Suprapubic skin (tissue), 4 donors: ENCODE data around the gene VPS52.
"Not testable (repeated sequence)": the region's sequence is repeated elsewhere in the genome, so short reads cannot be mapped to it uniquely, and the experiment has no call there.

Experiments
- EP300 ChIP-seq: sonication (generic); formaldehyde crosslinking; IDR thresholded peaks from one replicate; pipeline ENCODE4 v1.6.1; 2017; ENCODE audit warnings: antibody characterized with exemption
- POLR2A ChIP-seq, 2 donors: fragments of 450-650 bp; IDR thresholded peaks; one replicate each; pipeline ENCODE4 v1.6.1; 2017; ENCODE audit warnings: antibody characterized with exemption in 2 of 2, mild to moderate bottlenecking in 2 of 2, moderate library complexity in 2 of 2
- POLR2AphosphoS5 ChIP-seq, 3 donors: sonication (generic); formaldehyde crosslinking; IDR thresholded peaks; one replicate each; pipeline ENCODE4 v1.6.1; 2017; ENCODE audit warnings: antibody characterized with exemption in 3 of 3
- TF ChIP-seq, protein P1 (sequence below), 2 donors: fragments of 200-600 bp in 1 of 2; fragments of 450-650 bp in 1 of 2; sonication (generic) in 1 of 2; IDR thresholded peaks; one replicate each; pipeline ENCODE4 v1.5.1; 2016 to 2019; ENCODE audit warnings: antibody characterized with exemption in 2 of 2, mild to moderate bottlenecking in 1 of 2, moderate library complexity in 1 of 2

GRCh38 chr6:33226503-33227120 is 45.1 kb downstream of the VPS52 start:
- TF ChIP-seq, protein P1, sequence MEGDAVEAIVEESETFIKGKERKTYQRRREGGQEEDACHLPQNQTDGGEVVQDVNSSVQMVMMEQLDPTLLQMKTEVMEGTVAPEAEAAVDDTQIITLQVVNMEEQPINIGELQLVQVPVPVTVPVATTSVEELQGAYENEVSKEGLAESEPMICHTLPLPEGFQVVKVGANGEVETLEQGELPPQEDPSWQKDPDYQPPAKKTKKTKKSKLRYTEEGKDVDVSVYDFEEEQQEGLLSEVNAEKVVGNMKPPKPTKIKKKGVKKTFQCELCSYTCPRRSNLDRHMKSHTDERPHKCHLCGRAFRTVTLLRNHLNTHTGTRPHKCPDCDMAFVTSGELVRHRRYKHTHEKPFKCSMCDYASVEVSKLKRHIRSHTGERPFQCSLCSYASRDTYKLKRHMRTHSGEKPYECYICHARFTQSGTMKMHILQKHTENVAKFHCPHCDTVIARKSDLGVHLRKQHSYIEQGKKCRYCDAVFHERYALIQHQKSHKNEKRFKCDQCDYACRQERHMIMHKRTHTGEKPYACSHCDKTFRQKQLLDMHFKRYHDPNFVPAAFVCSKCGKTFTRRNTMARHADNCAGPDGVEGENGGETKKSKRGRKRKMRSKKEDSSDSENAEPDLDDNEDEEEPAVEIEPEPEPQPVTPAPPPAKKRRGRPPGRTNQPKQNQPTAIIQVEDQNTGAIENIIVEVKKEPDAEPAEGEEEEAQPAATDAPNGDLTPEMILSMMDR (IDR thresholded peaks at IDR 0.05) = not testable (repeated sequence)
- TF ChIP-seq EP300; POLR2A (IDR thresholded peaks at IDR 0.05); POLR2AphosphoS5 (IDR thresholded peaks at IDR 0.05): not testable (repeated sequence)
